Heart left ventricle (tissue), 16 donors: ENCODE data around the gene PKNOX1. TPM values are rescaled to one million over a fixed set of nuclear protein-coding genes. Genes with fewer than 3 reads are reported as not detected.

Experiments used
- ATAC-seq, 4 donors: fragments of 200-7000 bp; cut with Tn5 transposase; one replicate each; pipeline ENCODE4 v1.9.1; 2020 to 2022; ENCODE audit warnings: moderate library complexity in 4 of 4, mild to moderate bottlenecking in 3 of 4, moderate number of reproducible peaks in 1 of 4
- DNase-seq, 5 donors: peaks; one replicate each; pipeline ENCODE4 v3.0.0-alpha.2; 2020
- H3K27ac ChIP-seq, 12 donors: fragments of 200-600 bp; sonication (generic) in 4 of 12; one replicate each; pipeline versions ENCODE4 v1.5.0 to v1.8.0; 2016 to 2022; ENCODE audit warnings: mild to moderate bottlenecking in 2 of 12
- H3K27me3 ChIP-seq, 9 donors: fragments of 200-600 bp; sonication (generic) in 2 of 9; one replicate each; pipeline versions ENCODE4 v1.5.1 to v1.8.0; 2016 to 2022; ENCODE audit warnings: mild to moderate bottlenecking in 3 of 9
- H3K36me3 ChIP-seq, 9 donors: fragments of 200-600 bp; sonication (generic) in 2 of 9; one replicate each; pipeline versions ENCODE4 v1.5.0 to v1.8.0; 2018 to 2022; ENCODE audit warnings: mild to moderate bottlenecking in 2 of 9
- H3K4me1 ChIP-seq, 12 donors: fragments of 200-600 bp; sonication (generic) in 4 of 12; one replicate each; pipeline versions ENCODE4 v1.5.0 to v1.8.0; 2016 to 2022; ENCODE audit warnings: mild to moderate bottlenecking in 3 of 12
- H3K4me3 ChIP-seq, 12 donors: fragments of 200-600 bp; sonication (generic) in 4 of 12; one replicate each; pipeline versions ENCODE4 v1.5.0 to v1.8.0; 2017 to 2022; ENCODE audit warnings: mild to moderate bottlenecking in 9 of 12, moderate library complexity in 4 of 12
- H3K9me3 ChIP-seq, 12 donors: fragments of 200-600 bp; sonication (generic) in 4 of 12; one replicate each; pipeline versions ENCODE4 v1.5.0 to v1.8.0; 2016 to 2022; ENCODE audit warnings: mild to moderate bottlenecking in 1 of 12
- POLR2A ChIP-seq, 2 donors: fragments of 450-650 bp; IDR thresholded peaks; one replicate each; pipeline ENCODE4 v1.6.1; 2017; ENCODE audit warnings: antibody characterized with exemption in 2 of 2, mild to moderate bottlenecking in 2 of 2, moderate library complexity in 2 of 2
- WGBS, 4 donors: extraction: QIAGEN DNeasy Blood & Tissue Kit in 2 of 4; methylation state at CpG; one replicate each; pipeline versions ENCODE4 v1.1.5 to v1.1.7; 2013 to 2018; 5-methylcytosine and 5-hydroxymethylcytosine counted together
- intact Hi-C, 10 donors: fragments of 100-400 bp; cut with DNase I; formaldehyde crosslinking; loops; one replicate each; pipeline versions ENCODE4 v1.11.1 to v1.14.2; 2022
- polyA plus RNA-seq, 2 donors: library from polyadenylated mRNA; stranded (reverse); fragments of 200-250 nt; gene quantifications; one replicate each; pipeline ENCODE4 v1.2.3, GENCODE V29; 2013
- total RNA-seq, 9 donors: library from RNA; depleted of rRNA in 2 of 9; stranded (reverse); fragments of >200 nt in 2 of 9; fragmentation: NEBNext Ultra II Directional in 3 of 9; extraction: Animal tissue kit (Norgen Biotek cat#: 25700) in 3 of 9; gene quantifications; one replicate each; pipeline versions ENCODE4 v1.1.0 to v1.2.4, GENCODE V29; 2016 to 2023
- TF ChIP-seq, protein P1 (sequence below), 12 donors: fragments of 200-600 bp; sonication (generic) in 4 of 12; IDR thresholded peaks; one replicate each; pipeline versions ENCODE4 v1.5.0 to v1.8.0; 2018 to 2022; ENCODE audit warnings: antibody characterized with exemption in 12 of 12, mild to moderate bottlenecking in 5 of 12
- donor health status: ischemic (EF 13 %, LVEDD 7.1; RV severe dilation, severe dysfunction).
- donor health status: healthy with polysubstance abuse.
- donor health status: DM: no; HTN: yes; CAD: no.
- donor health status: DM: no; HTN: no; CAD: no.
- donor health status: ischemic (EF 25% LVEDD 6.9; RV normal size, moderate dysfunction).
- donor health status: ischemic (EF 25% LVEDD 5.7; RV mildly dilated, moderate dysfunction).
- donor health status: healthy.
- donor health status: DM: yes; HTN: yes; CAD: no.
- donor health status: ischemic (EF 35%, LVEDD 5.7; RV mildly dilated, moderate dysfunction).
- donor health status: nonischemic (EF 11% LVEDD 7.7; RV severe dilation, severe dysfunction).
- donor health status: DM: yes; HTN: yes; CAD: no.
- donor health status: PGD.
- donor health status: ischemic (EF 29% LVEDD 5.4; RV normal size, mild dysfunction).
- donor health status: nonischemic (EF 23%, LVEDD 6.1; RV moderate dilation, normal function).

Gene PKNOX1
- total and polyA plus RNA-seq, 11 donors, result 2.4 to 13.6 (median 7.6) TPM

- Histone ChIP-seq H3K9me3 (no peaks in the 10 kb centered on the region), H3K27ac (no peak overlapping the region), H3K36me3 (peaks cover 0 to 95% (median 68%) of the 10 kb centered on the region in 9 donors), H3K4me1 (no peaks in the 10 kb centered on the region), H3K27me3 (no peaks in the 10 kb centered on the region), H3K4me3 (no peak overlapping the region)
- intact Hi-C loops, result no loop called here
- DNase-seq (no peak), ATAC-seq (peak in 2 of 4 donors; percentile 18 to 28)
- 70 to 81% (median 77%) methylated on average over 17 of the region's 17 CpGs for WGBS, 4 donors
- TF ChIP-seq POLR2A (IDR thresholded peaks at IDR 0.05), result no peak
- TF ChIP-seq, protein P1, sequence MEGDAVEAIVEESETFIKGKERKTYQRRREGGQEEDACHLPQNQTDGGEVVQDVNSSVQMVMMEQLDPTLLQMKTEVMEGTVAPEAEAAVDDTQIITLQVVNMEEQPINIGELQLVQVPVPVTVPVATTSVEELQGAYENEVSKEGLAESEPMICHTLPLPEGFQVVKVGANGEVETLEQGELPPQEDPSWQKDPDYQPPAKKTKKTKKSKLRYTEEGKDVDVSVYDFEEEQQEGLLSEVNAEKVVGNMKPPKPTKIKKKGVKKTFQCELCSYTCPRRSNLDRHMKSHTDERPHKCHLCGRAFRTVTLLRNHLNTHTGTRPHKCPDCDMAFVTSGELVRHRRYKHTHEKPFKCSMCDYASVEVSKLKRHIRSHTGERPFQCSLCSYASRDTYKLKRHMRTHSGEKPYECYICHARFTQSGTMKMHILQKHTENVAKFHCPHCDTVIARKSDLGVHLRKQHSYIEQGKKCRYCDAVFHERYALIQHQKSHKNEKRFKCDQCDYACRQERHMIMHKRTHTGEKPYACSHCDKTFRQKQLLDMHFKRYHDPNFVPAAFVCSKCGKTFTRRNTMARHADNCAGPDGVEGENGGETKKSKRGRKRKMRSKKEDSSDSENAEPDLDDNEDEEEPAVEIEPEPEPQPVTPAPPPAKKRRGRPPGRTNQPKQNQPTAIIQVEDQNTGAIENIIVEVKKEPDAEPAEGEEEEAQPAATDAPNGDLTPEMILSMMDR (IDR thresholded peaks at IDR 0.05), result no peak
These were observed 50.2 kb downstream of the PKNOX1 start for GRCh38 chr21:43024439-43025136.

- DNase-seq, result no peak
- no peaks in the 10 kb centered on the region for H3K4me1 ChIP-seq
- H3K27me3 ChIP-seq, result no peaks in the 10 kb centered on the region
- no peak overlapping the region for H3K27ac ChIP-seq
- intact Hi-C loops, result no loop called here
- 84 to 91% (median 88%) methylated on average over 6 of the region's 6 CpGs for WGBS, 4 donors
- no peaks in the 10 kb centered on the region for H3K9me3 ChIP-seq
- ATAC-seq, result no peak
- no peak overlapping the region for H3K4me3 ChIP-seq
- TF ChIP-seq, protein P1 (IDR thresholded peaks at IDR 0.05), result no peak
- TF ChIP-seq POLR2A (IDR thresholded peaks at IDR 0.05), result no peak
- H3K36me3 ChIP-seq, result peaks cover 0 to 96% (median 72%) of the 10 kb centered on the region in 9 donors
These were observed 51.3 kb downstream of the PKNOX1 start for GRCh38 chr21:43025636-43026180.

- no peaks in the 10 kb centered on the region for H3K27me3 ChIP-seq
- no peak overlapping the region for H3K4me3 ChIP-seq
- H3K9me3 ChIP-seq, result no peaks in the 10 kb centered on the region
- DNase-seq (no peak), ATAC-seq (peak in 1 of 4 donors; percentile 29)
- H3K36me3 ChIP-seq, result peaks cover 0 to 94% (median 66%) of the 10 kb centered on the region in 9 donors
- 82 to 91% (median 87%) methylated on average over 27 of the region's 27 CpGs for WGBS, 4 donors
- intact Hi-C loops, result no loop called here
- no peak for TF ChIP-seq POLR2A (IDR thresholded peaks at IDR 0.05)
- TF ChIP-seq, protein P1 (IDR thresholded peaks at IDR 0.05), result no peak
- no peak overlapping the region for H3K27ac ChIP-seq
- no peaks in the 10 kb centered on the region for H3K4me1 ChIP-seq
These were observed 53.7 kb downstream of the PKNOX1 start for GRCh38 chr21:43027846-43028731.

DNA sequence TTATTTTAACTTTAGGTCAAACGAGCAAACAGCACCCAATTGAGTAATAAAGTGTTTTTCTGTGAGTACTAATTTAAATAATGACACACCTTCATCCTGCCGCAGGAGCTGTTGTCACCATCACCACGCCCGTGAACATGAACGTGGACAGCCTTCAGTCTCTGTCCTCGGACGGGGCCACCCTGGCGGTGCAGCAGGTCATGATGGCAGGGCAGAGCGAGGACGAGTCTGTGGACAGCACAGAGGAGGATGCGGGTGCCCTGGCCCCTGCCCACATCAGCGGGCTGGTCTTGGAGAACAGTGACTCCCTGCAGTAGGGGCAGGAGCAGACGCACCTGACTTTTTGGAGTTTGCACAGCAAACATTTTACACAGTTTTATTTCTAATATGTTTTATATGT is 55.4 kb downstream of the PKNOX1 start:
- no peaks in the 10 kb centered on the region for H3K9me3 ChIP-seq
- H3K27ac ChIP-seq, result no peak overlapping the region
- TF ChIP-seq, protein P1 (IDR thresholded peaks at IDR 0.05), result no peak
- TF ChIP-seq POLR2A (IDR thresholded peaks at IDR 0.05), result no peak
- DNase-seq, result no peak
- H3K4me3 ChIP-seq, result no peak overlapping the region
- H3K36me3 ChIP-seq, result peaks cover 0 to 88% (median 59%) of the 10 kb centered on the region in 9 donors
- H3K27me3 ChIP-seq, result no peaks in the 10 kb centered on the region
- intact Hi-C loops, result no loop called here
- H3K4me1 ChIP-seq, result peaks cover 0 to 5% (median 0%) of the 10 kb centered on the region in 12 donors
- 91 to 94% (median 93%) methylated on average over 13 of the region's 13 CpGs for WGBS, 4 donors
- ATAC-seq, result no peak
